Stimulated activated CD8-positive, alpha-beta memory T cell treated with anti-CD3 and anti-CD28 coated beads, Interleukin-15, amount 100 ng/mL, for 24 hours (primary cell): Measurements from ENCODE around the gene FILIP1.

ENCODE experiments used
- DNase-seq: peaks from one replicate; pipeline ENCODE4 v3.0.0-alpha.2; 2020; ENCODE audit warnings: low read depth

Gene FILIP1

GRCh38 chr6:75495011-75495410, 1.4 kb upstream of the FILIP1 start:
- no peak for DNase-seq

GRCh38 chr6:75494290-75494689, 690 bp upstream of the FILIP1 start:
- no peak for DNase-seq

GRCh38 chr6:75492386-75493153, 1.0 kb downstream of the FILIP1 start:
- no peak for DNase-seq

- DNase-seq: no peak
These were observed 2.3 kb downstream of the FILIP1 start for GRCh38 chr6:75491291-75491690.

- DNase-seq: no peak
These were observed 2.9 kb downstream of the FILIP1 start for GRCh38 chr6:75490706-75491105.

- no peak for DNase-seq
These were observed 4.6 kb downstream of the FILIP1 start for GRCh38 chr6:75489025-75489424.

GRCh38 chr6:75488033-75488432, 5.6 kb downstream of the FILIP1 start:
- DNase-seq: no peak

GRCh38 chr6:75486850-75487518, 6.6 kb downstream of the FILIP1 start:
- no peak for DNase-seq

- no peak for DNase-seq
These were observed 9.1 kb downstream of the FILIP1 start for GRCh38 chr6:75484535-75484934.

- no peak for DNase-seq
These were observed 10.3 kb downstream of the FILIP1 start for GRCh38 chr6:75483136-75483952.

GRCh38 chr6:75481936-75482593, 11.5 kb downstream of the FILIP1 start:
- no peak for DNase-seq

- no peak for DNase-seq
These were observed 12.2 kb downstream of the FILIP1 start for GRCh38 chr6:75481394-75481793.

GRCh38 chr6:75480425-75480824, 13.2 kb downstream of the FILIP1 start:
- no peak for DNase-seq

GRCh38 chr6:75479712-75480111, 13.9 kb downstream of the FILIP1 start:
- DNase-seq: no peak

GRCh38 chr6:75478929-75479328, 14.7 kb downstream of the FILIP1 start:
- no peak for DNase-seq

- DNase-seq: no peak
These were observed 20.7 kb downstream of the FILIP1 start for GRCh38 chr6:75472885-75473284.

GRCh38 chr6:75467966-75468365, 25.6 kb downstream of the FILIP1 start:
- no peak for DNase-seq

- no peak for DNase-seq
These were observed 26.3 kb downstream of the FILIP1 start for GRCh38 chr6:75467284-75467683.

GRCh38 chr6:75466636-75467035, 27.0 kb downstream of the FILIP1 start:
- no peak for DNase-seq

- DNase-seq: no peak
These were observed 29.7 kb downstream of the FILIP1 start for GRCh38 chr6:75463908-75464307.

- DNase-seq: no peak
These were observed 30.5 kb downstream of the FILIP1 start for GRCh38 chr6:75463061-75463460.

- DNase-seq: no peak
These were observed 32.9 kb downstream of the FILIP1 start for GRCh38 chr6:75460681-75461080.
